ENCODE measurements around the gene POLDIP2.

Gene POLDIP2

DNA sequence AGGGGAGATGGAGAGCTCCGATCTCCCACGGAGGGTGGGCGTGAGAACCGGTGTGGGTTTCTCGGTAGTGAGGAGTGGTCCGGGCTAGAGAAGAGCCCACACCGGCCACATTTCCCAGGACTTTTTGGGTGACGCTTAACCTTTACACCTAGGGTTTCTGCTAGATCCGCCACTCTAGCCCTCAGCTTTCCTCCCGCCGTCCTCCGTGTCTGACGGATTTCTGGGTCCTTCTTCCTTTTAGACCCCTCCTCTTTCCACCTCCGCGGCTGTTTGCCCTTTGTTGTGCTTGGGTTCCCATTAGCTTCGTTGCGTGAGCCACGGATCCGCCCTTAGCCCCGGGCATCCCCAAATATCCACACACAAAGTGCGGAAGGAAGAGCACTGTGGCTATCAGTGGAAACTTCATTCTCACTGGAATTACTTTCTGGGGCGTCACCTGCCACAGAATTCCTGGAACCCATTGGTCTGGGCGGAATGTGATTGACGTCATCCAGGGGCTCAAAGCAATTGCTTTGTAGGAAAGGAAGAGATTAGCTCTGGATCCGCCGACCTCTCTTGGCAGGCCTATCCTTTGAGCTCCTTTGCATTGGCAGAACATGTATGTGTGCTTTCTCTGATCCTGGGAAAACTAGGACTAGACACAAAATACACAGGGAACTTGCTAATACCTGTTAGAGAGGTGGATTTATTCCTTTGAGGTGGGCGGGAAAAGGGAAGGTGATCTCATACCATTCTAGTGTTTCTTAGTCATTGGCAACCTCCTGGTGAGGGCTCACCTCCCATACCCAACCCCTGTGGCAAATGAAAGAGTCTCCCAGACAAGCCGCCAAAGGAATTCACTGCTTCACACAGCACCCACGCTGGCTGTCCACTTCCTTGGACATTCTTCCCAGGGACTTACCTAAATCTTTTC lies 21.1 kb downstream of the POLDIP2 start:
- DNase-seq (ENCODE audit: low spot score) (peak; percentile 78), FAIRE-seq (peak; percentile 44)

DNA sequence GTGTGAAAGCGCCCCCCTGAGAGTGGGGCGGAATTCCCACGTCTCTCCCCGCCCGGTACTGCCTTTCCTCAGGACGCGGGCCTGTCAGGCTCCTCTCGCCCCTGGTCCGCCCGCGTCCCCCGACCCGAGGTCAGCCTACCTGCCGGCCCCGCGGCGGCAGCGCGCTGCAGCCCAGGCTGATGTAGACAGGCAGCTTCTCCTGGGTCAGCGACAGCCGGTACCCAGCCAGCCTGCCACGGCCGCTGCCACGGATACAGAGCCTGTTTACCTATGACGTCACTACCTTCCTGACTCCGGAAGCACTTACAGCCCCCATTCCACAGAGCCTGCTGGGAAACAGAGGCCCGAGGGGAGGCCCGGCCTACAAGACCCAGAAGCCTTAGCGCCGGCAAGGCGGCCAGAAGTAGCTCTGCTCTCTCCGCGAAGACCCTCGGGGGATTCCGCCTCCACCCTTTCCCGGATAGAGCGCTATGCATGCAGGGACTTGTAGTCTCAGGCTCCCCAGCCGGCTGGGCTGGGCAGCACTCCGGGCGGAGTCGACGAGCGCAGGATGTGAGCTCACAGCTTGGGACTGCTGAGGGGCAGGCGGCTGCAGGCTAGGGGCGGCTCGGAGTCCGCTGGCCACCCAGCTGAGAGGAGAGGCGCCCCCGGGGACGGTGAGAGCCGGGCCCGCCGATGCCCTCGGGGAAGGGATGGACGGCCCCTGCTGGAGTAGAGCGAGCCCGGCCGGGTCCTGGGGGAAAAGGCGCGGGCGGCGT lies 21.9 kb downstream of the POLDIP2 start, which contains the start of the genes IFT20 and TNFAIP1:
IFT20 (minus strand) TSS at position 272 of the 758 bp plus-strand sequence. CDS start 3,487 bp downstream, outside the sequence.
TNFAIP1 (plus strand) TSS at position 561 of the 758 bp plus-strand sequence. CDS start 3,761 bp downstream, outside the sequence.
- FAIRE-seq, result peak; percentile 92
- DNase-seq (ENCODE audit: low spot score), result peak; percentile 98

DNA sequence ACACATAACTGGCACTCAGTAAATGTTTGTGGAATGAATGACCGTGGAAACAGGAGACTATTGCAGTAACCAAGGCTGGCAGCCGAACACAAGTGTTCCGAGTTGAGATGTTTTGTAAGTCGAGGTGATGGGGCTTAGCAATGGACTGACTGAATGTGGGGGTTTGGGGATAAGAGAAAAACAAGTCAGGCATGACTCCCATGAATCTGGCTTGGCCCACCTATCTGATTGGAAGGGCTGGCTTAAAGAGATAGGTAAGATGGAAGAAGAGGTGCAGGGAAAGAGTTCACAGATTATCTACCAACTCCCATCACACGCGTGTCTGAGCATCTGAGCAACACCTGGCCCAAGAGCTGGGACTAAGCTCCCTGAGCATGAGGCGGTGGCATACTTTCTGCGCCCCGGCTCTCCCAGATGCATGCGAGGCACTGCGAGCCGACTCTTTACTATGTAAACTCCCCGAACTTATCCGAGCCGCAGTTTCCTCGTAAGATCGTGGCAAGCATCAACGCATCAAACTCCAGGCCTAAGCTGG lies 22.6 kb downstream of the POLDIP2 start:
- no peak for FAIRE-seq
- no peak for DNase-seq (ENCODE audit: low spot score)

DNA sequence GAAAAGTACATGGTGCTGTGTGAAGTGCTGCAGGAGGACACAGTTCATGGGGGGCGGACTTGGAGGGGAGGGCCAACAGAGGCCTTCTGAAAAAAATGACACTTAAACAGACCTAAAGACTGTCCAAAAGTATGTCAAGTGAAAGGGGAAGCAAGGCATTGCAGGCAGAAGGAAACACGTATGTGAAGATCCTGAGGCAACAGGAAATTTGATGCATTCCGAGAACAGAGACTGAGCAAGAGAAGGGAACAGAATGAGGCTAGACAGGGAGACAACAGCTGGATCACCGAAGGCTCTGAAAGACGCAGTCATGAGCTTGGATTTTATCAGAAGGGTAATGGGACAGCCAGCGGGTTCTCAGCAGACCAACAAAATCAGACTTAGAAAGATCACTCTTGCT lies 23.2 kb downstream of the POLDIP2 start:
- FAIRE-seq, result no peak
- DNase-seq (ENCODE audit: low spot score), result no peak

DNA sequence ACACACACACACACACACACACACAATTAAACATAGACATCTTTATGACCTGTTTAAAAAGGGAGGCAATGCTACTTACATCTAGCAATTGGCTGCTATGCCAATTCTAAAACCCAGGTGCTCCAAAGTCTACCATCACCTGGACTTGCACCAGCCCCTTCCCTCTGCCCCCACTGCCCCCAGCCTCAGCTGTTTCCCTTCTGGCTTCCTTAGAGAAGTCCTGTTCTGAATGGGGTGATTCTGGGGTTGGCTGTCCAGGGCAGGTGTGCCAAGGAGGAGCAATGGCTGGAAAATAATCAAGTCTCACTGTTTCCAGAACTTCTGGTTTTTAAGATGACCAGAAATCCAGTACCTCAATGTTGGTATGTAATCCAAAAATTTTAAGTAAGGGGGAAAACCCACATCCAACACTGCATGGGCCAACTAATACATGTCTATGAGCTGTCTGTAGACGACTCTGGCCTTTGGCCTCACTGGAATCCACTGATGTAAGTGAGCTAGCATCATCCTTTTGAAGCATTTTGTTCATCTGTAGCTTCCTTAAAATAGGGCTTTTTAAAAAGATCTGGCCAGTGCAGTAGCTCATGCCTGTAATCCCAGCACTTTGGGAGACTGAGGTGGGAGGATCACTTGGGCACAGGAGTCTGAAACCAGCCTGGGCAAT lies 24.1 kb downstream of the POLDIP2 start:
- FAIRE-seq, result no peak
- no peak for DNase-seq (ENCODE audit: low spot score)

DNA sequence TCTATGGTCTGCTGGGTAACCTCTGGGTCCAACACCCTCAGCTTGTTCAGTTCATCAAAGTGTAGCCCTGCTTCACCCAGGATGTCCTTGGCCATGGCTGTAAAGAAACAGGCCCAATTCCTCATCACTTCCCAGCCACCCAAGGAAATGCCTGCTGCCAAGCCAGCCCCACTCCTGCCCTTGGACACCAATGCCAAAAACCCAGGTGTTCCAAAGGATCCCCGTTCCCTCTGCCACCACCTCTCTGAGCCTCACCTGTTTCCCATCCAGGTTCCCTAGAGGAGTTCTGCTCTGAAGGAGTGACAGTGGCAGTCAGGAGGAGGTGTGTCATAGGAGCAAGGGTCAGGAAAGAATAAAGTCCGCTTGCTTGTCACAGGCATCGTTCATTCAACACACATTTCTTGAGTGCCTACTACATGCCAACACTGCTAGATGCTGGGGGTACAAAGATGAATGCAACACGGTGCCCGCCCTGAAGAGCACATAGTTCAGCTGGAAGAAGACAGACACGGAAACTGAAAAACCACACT lies 25.4 kb downstream of the POLDIP2 start:
- DNase-seq (ENCODE audit: low spot score) (no peak), FAIRE-seq (no peak)

DNA sequence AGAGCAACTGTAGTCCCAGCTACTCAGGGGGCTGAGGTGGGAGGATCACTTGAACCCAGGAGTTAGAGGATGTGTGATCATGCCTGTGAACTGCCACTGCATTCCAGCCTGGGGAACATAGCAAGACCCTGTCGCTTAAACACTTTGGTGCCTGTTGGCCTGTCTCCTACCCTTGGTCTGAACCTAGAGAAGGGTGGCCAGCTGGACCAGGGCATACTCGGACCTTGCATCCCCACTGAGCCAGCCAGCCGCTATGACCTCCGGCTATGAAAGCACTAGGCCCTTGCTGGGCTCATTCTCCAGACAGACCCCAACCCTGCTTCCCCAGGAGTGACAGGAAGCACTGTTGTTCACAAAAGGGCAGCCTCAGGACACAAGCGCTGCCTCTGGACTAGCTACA lies 26.7 kb downstream of the POLDIP2 start:
- no peak for DNase-seq (ENCODE audit: low spot score)
- FAIRE-seq, result no peak

DNA sequence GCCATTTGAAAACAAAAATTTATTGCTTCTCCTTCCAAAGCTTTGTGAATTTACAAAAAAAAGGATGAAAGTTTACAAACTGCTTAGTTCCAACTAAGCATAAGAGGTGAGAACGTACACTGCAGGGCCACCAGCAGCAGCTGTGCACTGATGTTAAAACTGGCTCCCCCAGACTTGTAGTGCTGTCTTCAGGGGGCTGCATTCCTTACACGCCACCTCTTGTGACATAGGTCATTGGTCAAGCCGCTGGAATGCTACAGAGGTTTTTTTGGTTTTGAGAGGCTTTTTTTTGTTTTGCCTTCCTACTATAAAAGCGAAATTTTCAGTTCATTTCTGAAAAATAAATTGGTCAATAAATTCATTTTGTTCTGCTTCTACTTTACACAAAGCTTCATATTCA lies 29.0 kb downstream of the POLDIP2 start:
- no peak for FAIRE-seq
- no peak for DNase-seq (ENCODE audit: low spot score)

DNA sequence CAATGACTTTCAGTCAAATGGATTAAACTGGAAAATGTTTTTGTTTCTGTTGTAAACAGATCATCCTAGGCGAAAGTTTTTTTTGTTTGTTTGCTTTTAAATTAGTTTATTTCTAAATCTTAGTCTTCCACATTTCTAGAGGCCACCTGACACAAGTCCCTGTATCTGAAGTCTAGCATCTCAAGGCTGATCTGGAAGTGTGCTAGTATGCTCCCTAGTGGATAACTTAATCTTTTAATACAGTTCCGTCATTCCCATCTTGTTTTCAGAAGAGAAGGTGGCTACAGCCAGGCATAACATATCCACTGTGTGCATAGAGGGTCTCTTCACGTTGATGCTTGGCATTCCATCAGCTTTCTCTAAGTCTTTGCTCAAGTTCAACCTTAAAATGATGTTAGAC lies 29.6 kb downstream of the POLDIP2 start:
- FAIRE-seq (no peak), DNase-seq (ENCODE audit: low spot score) (no peak)

DNA sequence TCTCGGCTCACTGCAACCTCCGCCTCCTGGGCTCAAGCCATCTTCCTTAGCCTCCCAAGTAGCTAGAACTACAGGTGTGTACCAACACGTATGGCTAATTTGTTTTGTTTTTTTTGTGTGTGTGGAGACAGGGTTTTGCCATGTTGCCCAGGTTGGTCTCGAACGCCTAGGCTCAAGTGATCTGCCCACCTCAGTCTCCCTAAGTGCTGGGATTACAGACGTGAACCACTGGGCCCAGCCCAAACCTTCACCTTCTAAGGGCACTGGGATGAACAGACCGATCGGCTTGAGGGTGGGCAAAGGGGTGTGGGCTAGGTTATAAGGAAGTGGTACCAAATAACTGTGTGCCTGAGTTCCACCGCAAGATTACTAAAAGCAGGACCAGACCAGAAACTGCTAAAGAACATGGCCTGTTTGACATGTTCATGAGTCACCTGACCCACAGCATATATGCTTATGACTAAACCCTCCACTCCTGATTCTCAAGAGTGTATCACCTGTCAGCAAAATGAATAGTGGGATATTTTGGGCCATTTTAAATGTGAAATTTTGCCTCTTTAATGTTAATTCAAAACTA lies 30.2 kb downstream of the POLDIP2 start:
- DNase-seq (ENCODE audit: low spot score), result no peak
- FAIRE-seq, result no peak

DNA sequence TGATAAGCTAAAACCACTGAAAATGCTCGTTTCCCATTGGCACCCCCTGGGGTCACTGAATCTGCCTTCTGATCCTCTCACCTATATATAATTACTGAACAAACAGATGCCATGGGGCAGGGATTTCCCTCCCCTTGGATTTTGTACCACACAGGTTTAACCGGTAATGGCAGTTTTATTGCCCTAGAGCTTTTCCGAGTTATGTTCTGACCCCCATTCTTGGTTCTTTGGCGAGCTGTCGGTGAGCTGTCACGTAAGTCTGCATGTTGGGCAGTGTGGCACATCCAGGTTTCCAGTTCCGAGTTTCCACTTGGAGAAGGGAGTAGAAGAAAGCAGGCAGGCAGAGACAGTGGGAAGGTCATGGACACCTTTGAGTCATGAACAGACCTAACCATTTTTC lies 31.2 kb downstream of the POLDIP2 start:
- FAIRE-seq, result no peak
- no peak for DNase-seq (ENCODE audit: low spot score)

DNA sequence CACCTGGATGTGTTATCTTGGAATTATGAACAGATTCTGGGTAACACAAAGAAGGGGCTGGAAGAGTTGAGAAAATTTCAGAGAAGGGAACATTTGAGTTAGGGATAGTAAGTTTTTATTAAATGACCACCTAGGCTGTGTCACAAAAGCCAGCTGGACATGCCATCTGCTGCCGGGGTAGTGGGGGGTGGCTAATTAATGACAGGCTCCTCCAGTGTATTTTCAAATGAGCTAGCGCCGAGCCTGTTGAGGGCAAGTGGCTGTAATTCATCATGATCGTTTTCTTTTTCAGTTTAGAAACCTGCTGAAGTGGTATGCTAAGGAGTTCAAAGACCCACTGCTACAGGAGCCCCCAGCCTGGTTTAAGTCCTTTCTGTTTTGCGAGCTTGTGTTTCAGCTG lies 32.1 kb downstream of the POLDIP2 start:
- FAIRE-seq (no peak), DNase-seq (ENCODE audit: low spot score) (no peak)

DNA sequence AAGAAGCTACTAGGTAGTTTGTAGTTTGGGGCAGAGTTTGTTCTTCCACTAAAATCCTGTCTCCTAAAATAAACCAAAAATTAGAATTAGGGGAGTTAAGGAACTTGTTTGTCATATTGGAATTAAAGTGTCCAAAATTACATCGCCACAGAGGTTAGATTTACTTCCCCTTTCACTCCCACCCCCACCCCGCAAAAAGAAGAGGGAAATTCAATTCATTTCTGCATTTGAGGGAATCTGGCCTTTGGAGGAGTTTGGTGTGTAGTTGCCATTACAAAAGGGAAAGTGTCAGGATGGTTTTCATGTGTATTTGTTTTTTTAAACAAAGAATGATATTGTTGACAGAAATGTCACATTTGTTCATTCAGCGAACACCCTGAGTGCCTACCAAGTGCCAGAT lies 32.5 kb downstream of the POLDIP2 start:
- no peak for FAIRE-seq
- no peak for DNase-seq (ENCODE audit: low spot score)

DNA sequence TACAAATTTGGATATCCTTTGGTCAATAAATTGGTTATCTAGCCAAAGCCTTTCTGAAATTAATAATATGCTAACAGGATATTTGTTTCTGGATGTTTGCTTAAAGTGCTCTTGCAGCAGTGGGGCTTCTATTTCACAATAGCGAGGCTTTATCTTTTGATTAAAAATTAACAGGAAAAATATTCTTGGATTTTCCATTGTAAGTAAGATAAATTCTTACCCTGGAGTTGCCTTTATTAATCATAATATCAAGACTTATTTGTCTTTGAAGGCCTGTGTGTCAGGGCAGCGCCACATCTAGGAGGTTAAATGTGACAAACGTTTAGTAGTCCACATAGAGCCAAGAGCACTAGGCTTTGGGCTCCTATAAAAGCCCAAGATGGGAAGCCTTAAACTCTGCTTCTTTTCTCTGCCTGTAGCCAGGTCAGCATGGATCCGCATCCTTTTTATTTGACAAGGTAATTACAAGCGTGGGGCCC lies 33.0 kb downstream of the POLDIP2 start:
- DNase-seq (ENCODE audit: low spot score), result no peak
- FAIRE-seq, result no peak

DNA sequence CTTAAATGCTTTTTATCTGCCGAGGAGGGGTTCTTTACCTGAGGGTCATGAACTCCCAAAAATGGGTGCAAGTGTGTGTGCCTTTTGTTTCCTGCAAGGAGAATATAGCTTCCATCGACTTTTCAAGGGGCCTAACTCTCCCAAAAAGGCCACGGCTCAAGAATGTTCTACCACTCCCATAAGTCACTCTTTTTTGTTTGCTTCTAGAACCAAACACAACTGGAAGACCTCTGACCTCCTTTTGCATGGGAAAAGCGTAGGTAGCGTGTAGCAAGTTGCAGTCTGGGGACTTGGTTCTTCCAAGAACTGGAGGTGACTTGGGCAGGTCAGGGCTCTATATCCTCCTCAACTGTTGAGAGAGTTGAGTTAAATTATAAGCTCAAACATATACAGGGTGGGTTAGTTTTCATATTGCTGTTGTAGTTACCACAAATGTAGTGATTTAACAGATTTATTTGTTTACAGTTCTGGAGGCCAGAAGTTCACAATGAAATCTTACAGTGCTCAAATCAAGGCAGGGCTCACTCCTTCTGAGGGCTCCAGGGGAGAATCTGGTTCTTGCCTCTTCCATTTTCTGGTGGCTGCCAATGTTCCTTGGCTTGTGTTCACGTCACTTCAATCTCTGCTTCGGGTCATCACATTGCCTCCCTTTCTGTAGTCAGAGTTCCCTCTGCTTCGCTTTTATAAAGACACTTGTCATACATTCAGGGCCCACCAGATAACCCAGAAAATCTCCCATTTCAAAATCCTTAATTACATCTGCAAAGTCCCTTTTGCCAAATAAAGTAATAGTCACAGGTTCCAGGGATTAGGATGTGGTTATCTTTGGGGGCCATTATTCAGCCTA lies 36.9 kb downstream of the POLDIP2 start:
- FAIRE-seq (no peak), DNase-seq (ENCODE audit: low spot score) (no peak)

DNA sequence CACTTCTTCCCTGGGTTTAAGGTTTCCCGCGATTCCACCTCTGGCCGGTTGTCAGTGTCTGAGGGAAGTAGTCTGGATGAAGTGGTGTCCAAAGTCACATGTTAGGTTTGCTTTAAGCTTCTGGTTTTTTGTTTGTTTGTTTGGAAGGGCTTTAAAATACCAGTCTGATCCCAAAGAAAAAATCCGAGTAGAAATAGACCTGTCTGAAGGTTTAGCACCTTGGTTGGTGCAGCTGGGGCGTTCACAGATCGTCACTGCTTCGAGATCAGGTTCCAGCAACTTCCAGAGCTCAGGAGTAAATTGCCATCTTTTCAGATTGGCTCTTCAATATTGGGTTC lies 37.8 kb downstream of the POLDIP2 start:
- no peak for FAIRE-seq
- no peak for DNase-seq (ENCODE audit: low spot score)

DNA sequence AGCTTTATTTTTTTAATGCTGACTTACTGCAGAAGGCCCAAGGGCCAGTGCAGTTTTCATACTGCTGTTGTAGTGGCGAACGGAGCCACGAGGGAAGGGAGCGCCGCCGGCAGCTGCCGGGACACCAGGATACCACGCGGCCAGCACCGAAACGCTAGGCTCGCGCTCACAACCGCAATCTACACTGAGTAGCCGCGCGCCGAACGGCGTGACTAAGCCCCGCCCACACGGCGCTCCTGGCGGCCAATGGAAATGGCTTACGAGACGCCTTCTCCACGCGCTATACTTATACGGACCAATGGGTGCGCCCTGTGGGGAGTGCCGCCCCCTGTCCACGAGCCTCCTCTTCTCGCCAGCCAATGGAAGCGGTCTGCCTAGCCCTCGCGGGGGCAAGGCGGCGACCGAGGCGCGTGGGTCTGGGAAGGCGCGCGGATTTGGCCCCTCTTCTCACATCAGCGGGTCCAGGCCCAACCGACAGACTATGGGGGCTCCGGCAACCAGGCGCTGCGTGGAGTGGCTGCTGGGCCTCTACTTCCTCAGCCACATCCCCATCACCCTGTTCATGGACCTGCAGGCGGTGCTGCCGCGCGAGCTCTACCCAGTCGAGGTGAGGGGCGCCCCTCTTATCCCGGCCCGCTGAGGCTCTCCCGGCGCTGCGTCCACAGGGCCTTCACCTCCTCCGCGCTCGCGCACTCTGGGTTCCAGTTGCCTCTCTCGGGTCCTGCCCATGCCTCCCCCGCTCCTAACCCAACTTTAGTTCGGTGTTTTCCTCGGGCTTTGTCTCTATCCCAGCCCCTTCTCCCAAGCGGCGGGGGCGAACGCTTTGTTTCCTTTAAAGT lies 38.3 kb downstream of the POLDIP2 start, which contains the start of gene TMEM97:
TMEM97 (plus strand) TSS at position 442 of the 839 bp plus-strand sequence; CDS start at position 482, 40 bp downstream.
- FAIRE-seq (peak; percentile 82), DNase-seq (ENCODE audit: low spot score) (peak; percentile 94)

DNA sequence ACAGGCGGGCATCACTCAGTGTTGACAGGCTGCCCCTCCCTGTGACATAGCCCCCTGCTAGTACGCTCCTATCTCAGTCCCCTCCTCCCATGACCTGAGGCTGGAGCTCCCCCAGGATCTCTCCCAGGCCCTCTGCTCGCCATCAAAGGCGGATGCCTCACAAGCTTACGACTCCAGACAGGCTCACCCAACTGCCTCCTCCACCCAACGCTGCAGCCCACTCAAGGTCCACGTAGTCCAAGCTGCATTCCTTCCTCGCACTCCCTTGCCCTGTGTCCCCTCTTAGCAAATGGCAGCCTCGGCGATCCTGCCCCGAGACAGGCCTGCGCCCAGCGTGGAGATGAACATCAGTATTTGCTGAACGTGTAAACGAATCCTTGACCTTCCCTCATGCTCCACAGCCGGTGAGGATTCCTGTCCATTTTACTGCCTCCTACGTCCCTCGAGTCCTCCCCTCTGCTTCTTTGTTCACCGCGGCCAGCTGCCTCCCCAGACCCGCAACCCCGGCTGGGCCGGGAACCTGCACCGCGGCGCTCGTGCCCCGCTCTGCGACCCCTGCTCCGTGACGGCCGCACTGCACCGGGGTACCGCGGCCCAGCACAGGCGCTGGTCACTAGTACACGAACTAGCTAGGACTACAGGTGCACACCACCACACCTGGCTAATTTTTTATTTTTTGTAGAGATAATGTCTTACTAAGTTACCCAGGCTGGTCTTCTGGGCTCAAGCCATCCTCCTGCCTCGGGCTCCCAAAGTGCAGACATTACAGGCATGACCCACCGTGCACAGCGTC lies 39.2 kb downstream of the POLDIP2 start:
- FAIRE-seq, result no peak
- no peak for DNase-seq (ENCODE audit: low spot score)
